Astrocyte of the hippocampus (primary cell): ENCODE measurements around the gene FASN.
A peak's percentile ranks its signal among the peaks of the same experiment; 100 is the strongest.
"Not testable (repeated sequence)": the region's sequence is repeated elsewhere in the genome, so short reads cannot be mapped to it uniquely, and the experiment has no call there.

Source experiments
- DNase-seq: peaks from one replicate; pipeline ENCODE4 v3.0.0; 2011; ENCODE audit warnings: low read depth, low spot score

The FASN gene

DNA sequence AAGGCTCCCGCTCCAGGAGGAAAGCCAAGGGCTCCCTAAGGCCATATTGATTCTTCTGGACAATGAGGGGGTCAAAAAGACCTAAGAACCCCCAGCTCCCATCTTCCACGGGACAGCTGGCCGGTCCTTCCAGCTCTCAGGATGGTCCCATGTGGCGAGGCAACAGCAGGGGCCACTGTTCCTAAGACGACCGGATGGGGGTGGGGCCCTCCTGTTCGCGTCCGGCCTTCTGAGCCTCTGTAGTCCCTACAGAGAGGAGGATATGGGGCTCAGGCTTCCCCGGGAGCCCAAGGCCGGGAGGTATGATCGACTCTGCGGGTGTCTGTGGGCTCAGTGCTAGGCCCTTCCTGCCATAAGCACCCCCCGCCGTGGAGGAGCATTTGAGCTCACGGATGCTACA lies 54.5 kb downstream of the FASN start:
- DNase-seq: no peak

DNA sequence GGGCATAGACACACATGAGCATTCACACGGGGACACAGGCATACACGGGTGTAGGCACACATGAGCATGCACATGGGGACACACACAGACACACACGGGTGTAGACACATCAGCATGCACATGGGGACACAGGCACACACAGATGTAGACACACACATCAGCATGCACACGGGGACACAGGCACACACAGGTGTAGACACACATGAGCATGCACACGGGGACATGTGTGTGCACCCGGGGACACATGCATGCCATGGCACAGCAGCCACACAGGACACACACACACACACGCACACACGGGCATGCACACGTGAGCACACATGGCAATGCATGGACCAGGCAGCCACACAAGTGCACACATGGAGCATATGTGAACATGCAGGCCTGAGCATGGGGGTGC lies 55.4 kb downstream of the FASN start:
- no peak for DNase-seq

DNA sequence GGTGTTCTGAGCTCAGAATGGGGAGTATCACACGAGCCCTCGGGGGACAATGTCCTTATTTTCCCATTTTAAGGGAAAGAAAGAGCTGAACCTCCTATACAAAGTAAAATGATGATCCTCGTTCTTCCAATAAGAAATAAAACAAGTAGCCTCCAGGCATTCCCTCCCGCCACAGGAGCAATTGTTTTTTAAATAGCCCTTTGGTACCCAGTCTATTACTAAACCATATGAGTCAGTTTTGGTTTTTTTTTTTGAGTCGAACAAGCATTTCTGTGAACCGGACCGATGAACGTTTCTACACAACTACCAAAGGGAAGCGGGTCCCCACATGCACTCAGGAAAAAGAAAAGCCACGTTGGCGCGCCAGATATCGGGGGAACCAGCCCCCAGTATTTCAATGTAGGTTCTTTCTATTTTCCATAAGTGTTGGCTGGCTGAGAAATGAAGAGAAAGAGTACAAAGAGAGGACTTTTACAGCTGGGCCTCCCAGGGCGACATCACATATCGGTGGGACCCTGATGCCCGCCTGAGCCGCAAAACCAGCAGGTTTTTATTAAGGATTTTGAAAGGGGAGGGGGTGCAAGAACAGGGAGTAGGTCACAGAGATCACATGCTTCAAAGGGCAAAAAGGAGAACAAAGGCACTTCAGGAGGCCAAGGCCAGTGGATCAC lies 56.8 kb downstream of the FASN start:
- no peak for DNase-seq

DNA sequence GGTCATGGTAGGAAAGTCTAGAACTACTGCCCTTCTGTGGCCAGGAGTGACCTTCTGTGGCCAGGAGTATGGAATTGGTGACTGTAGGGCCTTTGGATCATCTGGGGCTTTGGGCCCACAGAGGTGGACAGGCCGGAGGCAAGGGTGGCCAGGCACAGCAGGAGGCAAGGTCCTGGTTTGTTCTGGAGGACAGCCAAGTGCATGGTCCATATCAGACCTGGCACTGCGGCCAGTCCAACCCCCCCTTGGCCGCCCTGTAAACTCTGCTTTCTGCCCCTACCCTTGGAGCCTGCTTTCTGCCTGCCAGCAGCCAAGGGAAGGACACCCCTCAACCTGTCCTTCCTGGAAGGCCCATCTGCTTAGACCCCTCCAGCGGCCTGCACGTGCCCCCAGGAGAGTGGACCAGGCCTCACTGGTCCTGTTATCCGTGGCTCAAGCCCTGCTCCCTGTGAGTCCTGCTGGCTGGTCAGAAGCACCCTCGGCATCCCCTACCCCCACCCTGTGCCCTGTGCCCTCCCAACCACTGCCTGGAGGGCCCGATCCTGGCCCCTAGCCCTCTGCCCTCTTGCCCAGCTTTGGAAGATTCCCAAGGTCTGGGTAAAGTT lies 58.2 kb downstream of the FASN start:
- DNase-seq: no peak

- DNase-seq: not testable (repeated sequence)
These were observed 59.1 kb downstream of the FASN start for GRCh38 chr17:82038796-82039409.

DNA sequence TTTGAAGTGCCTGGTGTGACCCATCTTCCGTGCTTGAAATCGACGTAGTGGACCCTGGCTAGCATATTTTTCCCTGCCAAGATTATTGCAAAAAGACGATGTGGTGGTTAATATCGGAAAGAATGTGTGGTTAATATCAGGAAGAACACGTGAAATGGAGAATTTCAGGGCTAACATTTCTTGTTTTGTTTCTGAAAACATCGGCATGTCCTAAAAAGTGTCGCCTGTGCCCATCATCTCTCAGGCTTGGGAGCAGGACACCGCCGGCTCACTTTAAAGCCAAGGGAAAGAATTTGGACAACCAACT lies 60.2 kb downstream of the FASN start:
- DNase-seq: no peak

- peak; percentile 98 for DNase-seq
These were observed 60.7 kb downstream of the FASN start, which contains the start of gene DCXR for GRCh38 chr17:82037092-82037888. Gene DCXR, minus strand, starts transcription at chr17:82037697. Its CDS starts 15 bp downstream, at chr17:82037682.

GRCh38 chr17:82036634-82037091 lies 61.4 kb downstream of the FASN start:
- no peak for DNase-seq

- DNase-seq: no peak
These were observed 61.9 kb downstream of the FASN start for GRCh38 chr17:82035956-82036633.

DNA sequence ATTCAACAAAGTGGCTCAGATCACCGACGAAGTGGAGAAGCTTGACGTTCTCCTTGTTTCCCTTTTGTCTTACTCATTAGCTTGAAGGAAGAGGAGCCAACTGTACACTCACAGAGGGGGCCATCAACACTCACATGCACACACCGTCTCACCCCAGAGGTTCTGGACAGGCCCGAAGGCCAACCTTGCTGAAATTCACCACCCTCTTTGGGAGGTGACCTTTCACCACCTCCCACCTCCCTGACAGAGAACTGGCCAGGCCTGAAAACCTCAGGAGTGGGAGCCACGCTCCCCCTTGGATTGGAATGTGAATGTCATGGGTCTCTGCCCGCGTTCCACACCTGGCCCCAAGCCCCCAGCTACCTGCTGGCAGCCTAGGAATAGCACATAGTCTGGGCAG lies 62.5 kb downstream of the FASN start:
- DNase-seq: no peak

DNA sequence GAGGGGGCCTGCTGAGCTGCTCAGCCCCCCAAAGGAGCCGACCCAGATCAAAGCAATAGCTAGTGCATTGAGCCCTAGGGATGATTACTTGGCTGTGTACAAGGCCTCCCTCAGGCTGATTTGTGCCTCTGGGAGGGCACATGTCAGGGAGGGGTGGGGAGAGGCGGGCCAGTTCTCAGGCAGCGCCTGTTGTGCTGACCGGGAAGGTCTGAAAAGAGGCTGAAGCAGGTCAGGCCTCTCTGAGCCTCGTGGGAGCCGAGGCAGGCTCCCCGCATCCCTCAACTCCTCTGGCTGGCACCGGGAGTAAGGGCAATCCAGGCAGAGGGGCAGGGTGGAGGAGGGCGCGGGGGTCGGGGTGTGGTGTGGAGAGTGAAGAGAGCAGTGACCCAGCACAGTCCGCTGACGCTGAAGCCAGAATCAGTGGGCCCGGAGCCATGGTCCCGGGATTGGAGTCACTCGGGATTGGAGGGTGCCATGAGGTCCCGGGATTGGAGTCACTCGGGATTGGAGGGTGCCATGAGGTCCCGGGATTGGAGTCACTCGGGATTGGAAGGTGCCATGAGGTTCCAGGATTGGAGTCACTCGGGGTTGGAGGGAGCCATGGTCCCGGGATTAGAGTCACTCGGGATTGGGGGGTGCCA lies 63.5 kb downstream of the FASN start:
- DNase-seq: no peak

DNA sequence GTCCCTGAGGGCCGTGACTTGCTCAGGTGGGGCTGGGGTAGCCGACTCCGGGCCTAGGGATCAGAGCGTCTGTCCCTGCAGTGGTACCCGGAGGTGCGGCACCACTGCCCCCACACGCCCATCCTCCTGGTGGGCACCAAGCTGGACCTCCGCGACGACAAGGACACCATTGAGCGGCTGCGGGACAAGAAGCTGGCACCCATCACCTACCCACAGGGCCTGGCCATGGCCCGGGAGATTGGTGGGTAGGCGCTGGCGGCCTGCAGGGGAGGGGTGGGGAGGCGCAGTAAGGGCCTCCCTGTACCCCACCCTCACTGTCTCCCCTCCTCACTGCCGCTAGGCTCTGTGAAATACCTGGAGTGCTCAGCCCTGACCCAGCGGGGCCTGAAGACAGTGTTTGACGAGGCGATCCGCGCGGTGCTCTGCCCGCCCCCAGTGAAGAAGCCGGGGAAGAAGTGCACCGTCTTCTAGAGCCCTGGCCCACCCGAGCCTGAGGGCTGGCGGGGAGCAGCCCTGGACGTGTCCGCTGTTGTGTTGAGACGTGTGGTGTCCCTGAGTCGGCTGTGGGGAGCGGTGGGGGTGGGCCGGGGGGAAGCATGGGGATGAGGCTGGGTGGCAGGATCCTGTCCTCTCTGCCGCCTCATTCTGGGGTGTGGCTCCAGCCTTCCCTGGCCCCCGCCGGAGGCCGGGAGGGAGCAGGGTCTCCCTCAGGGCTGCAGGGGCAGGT lies 64.5 kb downstream of the FASN start:
- no peak for DNase-seq

DNA sequence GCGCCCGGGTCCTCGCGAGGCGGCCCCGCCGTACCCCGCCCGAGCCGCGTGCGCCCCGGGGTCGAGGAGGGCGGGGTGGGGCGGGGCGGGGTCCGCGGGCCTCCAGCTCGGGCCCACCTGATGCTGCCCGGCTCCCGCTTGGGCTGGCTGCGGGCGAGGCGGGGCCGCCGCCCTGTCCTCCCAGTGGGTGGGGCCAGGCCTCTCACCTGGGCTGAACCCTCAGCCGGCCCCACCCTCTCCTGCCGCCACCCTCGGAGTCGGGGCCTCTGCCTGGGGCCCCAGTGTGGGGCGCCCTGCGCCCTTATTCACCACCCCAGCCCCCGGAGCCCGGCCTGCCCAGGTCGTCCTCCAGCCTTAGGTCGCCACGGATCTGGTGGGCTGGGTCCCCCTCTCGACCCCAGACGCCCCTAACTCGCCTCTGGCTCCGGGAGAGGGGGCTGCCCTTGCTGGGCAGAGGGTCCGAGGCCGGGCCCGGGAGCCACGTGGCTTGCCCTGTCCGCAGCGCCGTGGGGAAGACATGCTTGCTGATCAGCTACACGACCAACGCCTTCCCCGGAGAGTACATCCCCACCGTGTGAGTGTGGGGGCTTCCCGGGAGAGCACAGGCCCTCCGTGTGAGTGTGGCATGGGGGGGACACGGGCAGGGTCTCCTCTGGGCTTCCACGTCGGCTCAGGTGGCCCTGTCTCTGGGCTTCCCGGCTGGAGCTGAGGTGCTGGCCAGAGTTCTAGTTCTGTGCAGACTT lies 66.0 kb downstream of the FASN start:
- peak; percentile 29 for DNase-seq

DNA sequence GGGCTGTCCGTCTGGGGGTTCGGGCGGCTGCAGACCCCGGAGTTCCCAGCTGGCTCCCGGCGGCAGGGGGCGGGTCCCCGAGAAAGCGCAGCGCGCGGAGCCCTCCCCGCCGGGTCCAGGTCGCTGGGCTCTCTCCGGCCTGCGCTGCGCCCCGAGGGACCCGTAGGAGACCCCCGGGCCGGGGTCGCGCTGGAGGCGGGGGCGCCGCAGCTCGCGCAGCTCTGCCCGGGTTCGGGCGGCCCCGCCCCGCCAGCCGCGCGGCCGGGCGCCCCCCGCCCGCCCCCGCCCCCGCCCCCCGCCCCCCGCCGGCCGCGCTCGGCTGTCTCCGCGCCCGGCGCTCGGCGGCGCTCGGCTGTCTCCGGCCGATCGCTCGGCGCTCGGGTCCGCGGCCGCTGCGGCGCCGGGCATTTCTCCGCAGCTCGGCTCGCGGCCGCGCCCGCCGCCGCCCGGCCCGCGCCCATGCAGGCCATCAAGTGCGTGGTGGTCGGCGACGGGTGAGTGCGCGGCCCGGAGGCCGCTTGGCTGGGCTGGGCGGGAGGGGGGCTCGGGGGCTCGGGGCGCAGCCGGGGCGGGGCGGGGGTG lies 66.6 kb downstream of the FASN start, which contains the start of gene RAC3:
Gene RAC3, plus strand, starts transcription at position 376 of the 582 bp plus-strand sequence. Its CDS starts 84 bp downstream, at position 460.
- DNase-seq: peak; percentile 73

DNA sequence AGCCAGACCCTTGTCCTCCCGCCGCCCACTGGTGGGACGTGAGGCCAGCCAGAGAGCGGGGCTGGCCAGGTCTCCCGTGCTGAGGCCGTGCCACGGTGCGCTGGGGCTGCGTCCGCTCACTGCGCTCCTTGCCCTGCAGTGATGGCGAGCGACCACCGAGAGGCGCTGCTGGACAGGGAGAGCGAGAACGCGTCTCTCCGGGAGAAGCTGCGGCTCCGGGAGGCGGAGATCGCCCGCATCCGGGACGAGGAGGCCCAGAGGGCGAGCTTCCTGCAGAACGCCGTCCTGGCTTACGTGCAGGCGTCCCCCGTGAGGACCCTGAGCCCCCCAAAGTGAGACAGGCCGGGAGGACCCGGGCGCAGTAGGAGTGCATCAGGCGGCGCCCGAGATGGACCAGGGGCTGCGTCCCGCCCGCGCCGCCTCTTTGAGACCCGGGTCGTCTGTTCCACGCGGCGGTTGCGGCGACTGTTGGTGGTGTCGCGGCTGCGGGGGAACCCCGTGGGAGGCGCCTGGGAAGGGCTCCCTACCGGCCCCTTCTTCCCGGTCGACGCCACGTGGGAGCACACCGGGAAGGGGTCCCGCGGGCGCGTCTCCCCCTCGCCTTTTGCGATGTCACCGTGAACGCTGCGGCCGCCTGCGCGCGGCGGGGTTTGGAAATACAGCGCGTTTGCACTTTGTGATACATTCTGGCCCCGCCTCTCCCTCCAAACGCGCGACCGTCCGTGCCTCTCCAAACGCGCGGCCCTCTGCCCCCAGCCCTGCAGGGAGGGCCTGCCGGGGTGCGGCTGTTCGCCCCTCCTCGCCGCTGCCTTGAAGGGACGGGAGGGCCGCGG lies 67.3 kb downstream of the FASN start:
- peak; percentile 94 for DNase-seq

GRCh38 chr17:82029990-82030469 lies 68.0 kb downstream of the FASN start:
- DNase-seq: no peak

- no peak for DNase-seq
These were observed 68.6 kb downstream of the FASN start for GRCh38 chr17:82029391-82029790.

DNA sequence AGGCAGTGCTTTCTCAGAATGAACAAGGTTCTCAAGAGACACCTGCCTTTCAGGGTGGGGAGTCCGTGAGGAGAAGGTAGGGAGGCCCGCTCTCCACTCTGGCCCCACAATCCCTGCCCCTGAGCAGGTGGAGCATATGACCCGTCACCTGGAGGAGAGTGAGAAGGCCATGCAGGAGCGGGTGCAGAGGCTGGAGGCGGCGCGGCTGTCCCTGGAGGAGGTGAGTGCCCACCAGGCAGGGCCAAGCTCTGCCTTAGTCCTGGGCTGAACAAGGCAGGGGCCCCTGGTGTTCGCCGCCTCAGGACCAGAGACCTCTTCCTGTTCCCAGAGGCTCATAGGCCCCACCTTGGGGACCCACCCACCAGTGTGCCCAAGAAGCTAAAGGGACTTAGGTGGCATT lies 69.1 kb downstream of the FASN start:
- no peak for DNase-seq
